ENCODE data around the gene GPX4. TPM values are rescaled to one million over a fixed set of nuclear protein-coding genes. Genes with fewer than 3 reads are reported as not detected.

The GPX4 gene
- total RNA-seq, 1 donor from 2014 or later, result 387 TPM

- DNase-seq (peak; percentile 62), ATAC-seq (no peak)
- TF ChIP-seq CTCF (IDR thresholded peaks at IDR 0.05), result no peak
- peaks cover 76% of the 10 kb centered on the region for H3K36me3 ChIP-seq
- no peaks in the 10 kb centered on the region for H3K27me3 ChIP-seq
- no peak overlapping the region for H3K4me3 ChIP-seq
- no peak overlapping the region for H3K27ac ChIP-seq
- intact Hi-C loops (cut with DNase I), result loop anchor here (10.0 kb wide), 1 partner anchor 55 kb away; no protein-coding TSS in a partner anchor
- H3K4me1 ChIP-seq, result peaks cover 18% of the 10 kb centered on the region
- no peaks in the 10 kb centered on the region for H3K9me3 ChIP-seq
Observed at GRCh38 chr19:1089891-1090290, 13.9 kb upstream of the GPX4 start.

GRCh38 chr19:1090731-1091543 lies 12.9 kb upstream of the GPX4 start:
- TF ChIP-seq CTCF (IDR thresholded peaks at IDR 0.05), result no peak
- ATAC-seq (no peak), DNase-seq (peak; percentile 64)
- intact Hi-C loops (cut with DNase I), result no loop called here
- no peak overlapping the region for H3K27ac ChIP-seq
- peaks cover 67% of the 10 kb centered on the region for H3K36me3 ChIP-seq
- no peak overlapping the region for H3K4me3 ChIP-seq
- no peaks in the 10 kb centered on the region for H3K9me3 ChIP-seq
- peaks cover 24% of the 10 kb centered on the region for H3K4me1 ChIP-seq
- no peaks in the 10 kb centered on the region for H3K27me3 ChIP-seq

- no peak overlapping the region for H3K27ac ChIP-seq
- peaks cover 24% of the 10 kb centered on the region for H3K4me1 ChIP-seq
- ATAC-seq (no peak), DNase-seq (peak; percentile 62)
- H3K36me3 ChIP-seq, result peaks cover 60% of the 10 kb centered on the region
- intact Hi-C loops (cut with DNase I), result no loop called here
- H3K27me3 ChIP-seq, result no peaks in the 10 kb centered on the region
- H3K9me3 ChIP-seq, result no peaks in the 10 kb centered on the region
- no peak for TF ChIP-seq CTCF (IDR thresholded peaks at IDR 0.05)
- H3K4me3 ChIP-seq, result no peak overlapping the region
Observed at GRCh38 chr19:1091544-1092175, 12.1 kb upstream of the GPX4 start.

- no peak for TF ChIP-seq CTCF (IDR thresholded peaks at IDR 0.05)
- peak; percentile 61 for DNase-seq
Observed at GRCh38 chr19:1093330-1093729, 10.5 kb upstream of the GPX4 start.

GRCh38 chr19:1093811-1094553 lies 9.8 kb upstream of the GPX4 start:
- no peaks in the 10 kb centered on the region for H3K9me3 ChIP-seq
- ATAC-seq (no peak), DNase-seq (peak; percentile 66)
- intact Hi-C loops (cut with DNase I), result no loop called here
- TF ChIP-seq CTCF (IDR thresholded peaks at IDR 0.05), result no peak
- no peak overlapping the region for H3K27ac ChIP-seq
- peaks cover 26% of the 10 kb centered on the region for H3K4me1 ChIP-seq
- H3K36me3 ChIP-seq, result peaks cover 42% of the 10 kb centered on the region
- no peaks in the 10 kb centered on the region for H3K27me3 ChIP-seq
- H3K4me3 ChIP-seq, result peak overlapping the region; percentile 91

More at GRCh38 chr19:1093330-1093729, 10.5 kb upstream of the GPX4 start:
- no peak overlapping the region for H3K27ac ChIP-seq
- peaks cover 49% of the 10 kb centered on the region for H3K36me3 ChIP-seq
- H3K4me1 ChIP-seq, result peaks cover 24% of the 10 kb centered on the region
- intact Hi-C loops (cut with DNase I), result no loop called here
- no peaks in the 10 kb centered on the region for H3K9me3 ChIP-seq
- ATAC-seq, result no peak
- no peak overlapping the region for H3K4me3 ChIP-seq
- no peaks in the 10 kb centered on the region for H3K27me3 ChIP-seq

Data from upper lobe of right lung (tissue), 1 donor.